ENCODE data around the gene WAC. TPM values are rescaled to one million over a fixed set of nuclear protein-coding genes. Genes with fewer than 3 reads are reported as not detected.
"Not testable (repeated sequence)": the region's sequence is repeated elsewhere in the genome, so short reads cannot be mapped to it uniquely, and the experiment has no call there.

WAC gene
- total RNA-seq, 2 experiments from 2014 or later, result 127 to 132 TPM

DNA sequence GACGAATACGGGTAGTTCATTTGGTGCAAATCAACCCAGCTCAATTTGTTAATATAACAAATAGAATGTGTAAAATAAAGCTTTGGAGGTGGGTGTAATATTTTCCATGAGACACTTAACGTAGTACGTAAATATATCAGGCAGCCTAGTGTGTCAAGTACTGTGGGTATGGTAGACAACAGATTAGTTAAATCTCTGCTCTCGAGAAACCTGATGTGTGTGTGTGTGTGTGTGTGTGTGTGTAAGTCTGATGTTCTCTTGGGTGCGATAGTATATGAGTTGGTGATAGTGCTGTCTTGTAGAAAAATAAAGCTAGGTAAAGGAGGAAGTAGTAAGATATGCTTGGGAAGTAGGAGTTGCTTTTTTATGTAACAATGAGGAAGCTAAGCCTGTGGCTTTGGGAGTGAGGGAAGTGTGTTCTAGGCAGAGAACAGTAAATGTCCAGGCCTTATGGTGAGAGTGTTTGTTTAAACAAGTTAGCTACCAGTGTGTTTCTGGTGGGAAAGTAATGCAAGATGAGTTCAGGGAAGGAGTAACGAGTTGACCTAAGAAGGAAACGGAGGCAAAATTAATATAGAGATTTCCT is 26.1 kb downstream of the WAC start:
- CTCF ChIA-PET, result no interaction called here
- POLR2A ChIA-PET, result no interaction called here

DNA sequence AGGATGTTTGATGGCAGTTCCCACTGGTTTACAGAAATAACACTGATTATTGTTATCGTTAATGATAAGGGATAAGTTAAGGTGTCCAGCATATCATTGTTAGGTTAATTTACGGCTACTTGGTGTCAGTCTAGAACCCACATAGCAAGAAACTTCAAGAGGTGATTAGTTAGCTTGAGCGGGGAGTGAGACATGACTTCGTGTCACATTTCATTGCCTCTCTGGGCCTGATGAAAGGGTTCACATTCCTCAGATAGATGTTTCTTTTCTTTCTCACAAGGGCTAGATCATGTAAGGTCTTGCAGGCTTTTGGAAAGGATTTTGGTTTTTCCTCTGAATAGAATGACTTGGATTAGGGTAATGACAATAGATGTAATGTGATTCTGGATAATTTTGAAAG is 26.7 kb downstream of the WAC start:
- ChIA-PET CTCF (no interaction called here), POLR2A (no interaction called here)

DNA sequence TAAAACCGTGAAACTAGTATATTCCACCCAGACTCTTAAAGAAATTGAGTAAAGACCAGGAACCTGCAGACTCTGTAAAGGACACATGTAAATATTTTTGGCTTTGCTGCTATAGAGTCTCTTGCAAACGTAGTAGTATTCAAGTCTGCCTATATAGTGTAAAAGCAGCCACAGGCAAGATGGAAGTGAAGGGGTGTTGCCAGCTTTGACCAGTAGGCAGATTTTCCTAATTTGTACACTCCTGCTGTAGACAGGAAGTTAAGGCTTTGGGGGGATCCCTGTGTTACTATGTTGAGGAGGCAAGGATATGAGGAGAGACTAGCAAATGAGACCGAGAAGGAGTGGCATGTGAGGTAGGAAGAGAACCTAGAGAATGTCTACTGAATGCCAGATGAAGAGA is 27.7 kb downstream of the WAC start:
- ChIA-PET POLR2A (no interaction called here), CTCF (no interaction called here)

DNA sequence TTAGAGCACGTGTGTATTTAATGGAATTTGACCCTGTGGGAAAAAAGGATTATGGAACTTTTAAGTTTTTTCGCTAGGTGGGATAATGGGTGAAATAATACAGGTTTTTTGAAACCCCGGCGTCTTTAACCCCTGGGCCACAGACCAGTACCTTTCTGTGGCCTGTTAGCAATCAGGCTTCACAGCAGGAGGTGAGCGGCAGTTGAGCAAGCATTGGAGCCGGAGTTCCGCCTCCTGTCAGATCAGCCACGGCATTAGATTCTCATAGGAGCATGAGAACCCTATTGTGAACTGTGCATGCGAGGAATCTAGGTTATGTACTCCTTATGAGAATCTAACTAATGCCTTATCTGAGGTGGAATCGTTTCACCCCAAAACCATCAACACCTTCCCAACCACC is 28.6 kb downstream of the WAC start:
- CTCF ChIA-PET, result no interaction called here
- POLR2A ChIA-PET, result no interaction called here

DNA sequence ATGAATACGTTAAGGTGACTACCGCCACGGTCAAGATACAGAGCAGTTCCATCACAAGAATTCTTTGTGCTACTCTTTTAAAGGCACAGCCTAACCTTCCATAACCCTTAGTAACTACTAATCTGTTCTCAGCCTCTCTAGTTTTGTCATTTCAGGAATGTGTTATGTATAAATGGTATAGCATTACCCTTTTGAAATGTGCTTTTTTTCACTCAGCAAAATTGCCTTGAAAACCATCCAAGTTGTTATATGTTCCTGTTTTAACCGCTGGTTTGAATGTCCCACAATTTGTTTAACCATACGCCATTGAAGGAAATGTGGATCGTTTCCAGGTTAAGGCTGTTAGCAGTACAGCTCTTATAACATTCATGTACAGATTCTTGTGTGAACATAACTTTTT is 32.0 kb downstream of the WAC start:
- ChIA-PET POLR2A (interaction anchor here (1.0 kb wide), 1 partner anchor 1411 kb away, joined by 4 read pairs; the partner anchor contains the start of gene YME1L1), CTCF (no interaction called here)

DNA sequence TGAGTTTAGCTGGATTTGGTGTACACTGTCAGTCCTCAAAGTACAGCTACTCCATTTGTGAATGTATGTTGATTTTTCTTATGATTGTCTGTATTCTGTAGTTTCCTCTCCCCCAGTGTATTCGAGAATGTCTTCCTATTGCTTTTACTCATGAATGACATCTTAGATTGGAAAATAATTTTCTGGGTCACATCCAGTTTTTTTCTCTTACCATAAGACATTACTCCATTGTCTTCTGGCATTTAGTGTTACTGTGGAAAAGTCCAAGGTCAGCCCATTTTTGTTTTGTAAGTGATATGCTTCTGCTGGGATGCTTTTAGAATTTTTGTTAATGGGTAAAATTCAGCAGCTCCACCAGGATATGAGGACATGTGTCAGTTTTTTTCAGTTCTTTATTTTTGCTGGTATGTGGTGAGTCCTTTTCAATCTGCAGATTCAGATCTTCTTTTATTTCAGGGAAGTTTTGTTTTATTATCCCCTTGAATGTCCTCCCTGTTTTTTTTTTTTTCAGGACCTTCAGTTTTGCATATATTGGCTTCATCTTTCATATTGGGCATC is 33.6 kb downstream of the WAC start:
- POLR2A ChIA-PET, result interaction anchor here (0.6 to 0.8 kb wide), 2 partner anchors 34 to 95 kb away, joined by 3 read pairs; partner anchors contain the start of gene WAC
- CTCF ChIA-PET, result interaction anchor here (0.5 kb wide), 1 partner anchor 237 kb away, joined by 3 read pairs; no protein-coding TSS in a partner anchor

DNA sequence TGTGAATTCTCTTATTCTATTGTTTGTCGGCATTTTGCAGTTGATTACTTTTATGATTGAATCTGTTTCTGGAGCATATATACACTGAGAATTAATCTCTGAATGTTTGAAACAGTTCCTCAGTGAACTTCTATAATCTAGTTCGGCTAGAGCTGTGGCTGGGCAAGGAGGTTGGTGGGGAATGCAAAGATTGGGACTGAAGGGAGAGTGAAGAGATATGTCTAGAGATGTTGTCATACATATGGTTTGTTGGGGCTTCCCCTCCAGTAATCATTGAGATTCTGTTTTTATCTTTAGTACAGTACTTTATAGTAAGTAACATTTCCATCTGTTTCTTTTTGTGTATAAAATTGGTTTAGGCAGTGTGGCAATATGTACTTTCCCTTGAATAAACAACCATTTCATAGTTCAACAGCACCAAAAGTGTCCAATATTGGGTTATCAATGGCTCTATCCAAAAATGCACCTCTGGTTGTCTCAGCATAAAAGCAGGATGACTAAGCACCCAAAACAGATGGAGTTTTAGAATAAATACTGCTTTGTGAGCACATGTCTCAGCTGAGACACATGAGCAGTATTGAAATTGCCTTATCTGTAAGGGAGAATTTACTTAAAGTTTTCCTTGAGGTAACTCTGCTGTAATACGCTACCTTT is 36.7 kb downstream of the WAC start:
- ChIA-PET POLR2A (interaction anchor here (0.5 kb wide), 1 partner anchor 31 kb away, joined by 5 read pairs; no protein-coding TSS in a partner anchor), CTCF (no interaction called here)

DNA sequence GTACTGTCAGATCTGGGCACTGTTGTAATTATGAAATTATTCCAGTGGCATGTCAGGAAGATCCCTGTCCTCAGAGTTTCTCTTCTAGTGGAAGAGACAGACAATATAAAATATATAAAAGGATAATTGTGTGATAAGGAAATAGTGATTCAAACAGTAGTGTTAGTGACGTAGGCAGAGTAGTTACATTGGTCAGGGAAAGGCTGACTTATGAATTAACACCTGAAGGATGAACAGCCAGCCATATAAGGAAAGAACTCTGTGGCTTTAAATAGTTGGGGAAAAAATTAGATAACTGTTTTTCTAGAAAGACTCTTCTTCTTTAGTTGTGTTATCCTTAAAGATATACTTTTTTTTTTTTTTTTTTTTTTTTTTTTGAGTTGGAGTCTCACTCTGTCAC is 37.7 kb downstream of the WAC start:
- POLR2A ChIA-PET, result no interaction called here
- CTCF ChIA-PET, result no interaction called here

DNA sequence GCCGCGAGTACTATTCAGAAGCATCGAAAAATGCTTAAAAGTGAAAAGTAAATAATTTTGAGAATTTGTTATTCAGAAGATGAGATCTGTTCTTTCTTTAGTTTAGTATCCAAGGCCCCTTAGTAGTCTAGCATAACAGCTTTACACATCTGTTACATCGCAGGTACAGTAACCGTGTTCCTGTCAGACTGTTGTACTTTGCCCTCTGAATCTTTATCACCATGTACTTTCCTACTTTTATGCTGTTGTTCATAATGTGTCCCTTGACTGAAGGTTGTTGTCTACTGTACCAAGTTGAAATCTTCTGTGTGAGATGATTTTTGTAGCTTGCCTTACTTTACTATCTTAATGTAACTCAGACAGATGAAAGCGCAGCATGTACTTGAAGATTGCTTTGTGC is 38.3 kb downstream of the WAC start:
- ChIA-PET CTCF (interaction anchor here (1.0 kb wide), 1 partner anchor 36 kb away, joined by 5 read pairs; no protein-coding TSS in a partner anchor), POLR2A (no interaction called here)

DNA sequence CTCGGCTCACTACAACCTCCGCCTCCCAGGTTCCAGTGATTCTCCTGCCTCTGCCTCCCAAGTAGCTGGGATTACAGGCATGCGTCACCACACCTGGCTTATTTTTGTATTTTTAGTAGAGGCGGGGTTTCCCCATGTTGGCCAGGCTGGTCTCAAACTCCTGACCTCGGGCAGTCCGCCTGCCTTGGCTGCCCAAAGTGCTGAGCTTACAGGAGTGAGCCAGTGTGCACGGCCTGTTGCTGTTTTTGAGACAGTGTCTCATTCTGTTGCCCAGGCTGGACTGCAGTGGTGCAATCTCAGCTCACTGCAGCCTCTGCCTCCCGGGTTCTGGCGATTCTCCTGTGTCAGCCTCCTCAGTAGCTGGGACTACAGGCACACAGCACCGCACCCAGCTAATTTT is 41.3 kb downstream of the WAC start:
- POLR2A ChIA-PET, CTCF ChIA-PET: not testable (repeated sequence)

DNA sequence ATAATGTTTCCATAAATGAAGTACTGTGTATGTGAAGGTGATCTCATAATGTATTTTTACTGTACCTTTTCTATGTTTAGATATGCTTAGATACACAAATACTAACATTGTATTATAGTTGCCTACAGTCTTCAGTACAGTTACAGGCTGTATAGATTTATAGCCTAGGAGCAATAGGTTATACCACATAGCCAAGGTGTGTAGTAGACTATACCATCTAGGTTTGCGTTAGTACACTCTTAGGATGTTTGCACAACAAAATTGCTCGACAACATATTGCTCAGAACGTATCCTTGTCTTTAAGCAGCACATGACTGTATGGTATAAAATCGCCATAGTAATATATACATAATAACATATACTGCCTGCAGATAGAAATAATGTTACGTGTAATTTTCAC is 42.9 kb downstream of the WAC start:
- ChIA-PET POLR2A (no interaction called here), CTCF (no interaction called here)

DNA sequence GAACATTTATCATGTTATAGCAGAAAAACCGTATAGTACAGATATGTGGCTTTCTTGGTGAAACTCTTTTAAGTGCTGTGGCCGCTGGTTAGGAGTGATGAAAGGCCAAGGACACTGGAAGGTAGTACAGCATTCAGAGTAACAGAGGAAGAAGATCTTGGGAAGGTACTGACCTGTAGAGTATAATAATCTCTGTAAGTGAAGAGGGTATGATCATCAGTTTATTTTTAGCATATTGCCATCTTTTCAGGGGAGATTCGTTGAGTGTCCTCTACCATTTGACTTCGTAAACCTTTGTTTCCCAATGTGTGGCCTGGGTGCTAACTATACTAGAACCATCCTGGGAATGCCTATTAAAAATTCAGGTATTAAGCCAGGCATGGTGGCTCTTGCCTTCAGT is 44.6 kb downstream of the WAC start:
- CTCF ChIA-PET, result no interaction called here
- POLR2A ChIA-PET, result no interaction called here

DNA sequence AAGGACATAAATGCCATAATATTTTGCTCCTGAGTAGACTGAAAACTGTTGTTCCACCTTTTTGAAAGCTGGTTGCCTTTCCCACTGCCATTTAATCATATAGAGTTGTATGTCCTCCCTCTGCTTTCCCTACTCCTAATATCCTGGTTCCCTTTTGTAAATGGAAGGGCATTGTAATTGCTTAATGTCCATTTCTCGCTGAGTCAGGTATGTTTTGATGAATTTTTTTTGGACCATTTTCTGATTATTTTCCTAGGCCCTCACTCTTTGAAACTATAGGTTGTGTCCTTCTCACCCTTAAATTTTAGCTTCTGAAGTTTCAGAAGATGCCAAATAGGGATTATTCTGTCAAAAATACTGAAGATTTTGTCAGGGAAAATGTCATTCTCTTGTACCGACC is 45.5 kb downstream of the WAC start:
- ChIA-PET POLR2A (interaction anchor here (0.6 kb wide), 1 partner anchor 101 kb away, joined by 3 read pairs; no protein-coding TSS in a partner anchor), CTCF (no interaction called here)

DNA sequence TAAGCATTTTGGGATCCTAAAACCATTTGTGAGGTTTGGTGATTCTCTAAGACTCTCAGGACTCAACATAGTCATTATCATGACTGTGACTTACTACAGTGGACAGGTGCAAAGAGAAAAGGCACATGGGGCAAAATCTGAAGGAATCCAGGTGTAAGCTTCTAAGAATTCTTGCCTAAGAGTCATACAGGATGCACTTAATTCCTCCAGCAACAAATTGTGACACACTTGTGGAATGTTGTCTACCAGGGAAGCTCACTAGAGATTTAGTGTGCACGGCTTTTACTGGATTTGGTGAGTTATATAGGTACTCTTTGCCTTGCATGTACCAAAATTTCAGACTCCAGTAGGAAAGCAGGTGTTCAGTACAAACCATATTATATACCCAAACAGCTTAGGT is 47.9 kb downstream of the WAC start:
- ChIA-PET POLR2A (no interaction called here), CTCF (no interaction called here)

DNA sequence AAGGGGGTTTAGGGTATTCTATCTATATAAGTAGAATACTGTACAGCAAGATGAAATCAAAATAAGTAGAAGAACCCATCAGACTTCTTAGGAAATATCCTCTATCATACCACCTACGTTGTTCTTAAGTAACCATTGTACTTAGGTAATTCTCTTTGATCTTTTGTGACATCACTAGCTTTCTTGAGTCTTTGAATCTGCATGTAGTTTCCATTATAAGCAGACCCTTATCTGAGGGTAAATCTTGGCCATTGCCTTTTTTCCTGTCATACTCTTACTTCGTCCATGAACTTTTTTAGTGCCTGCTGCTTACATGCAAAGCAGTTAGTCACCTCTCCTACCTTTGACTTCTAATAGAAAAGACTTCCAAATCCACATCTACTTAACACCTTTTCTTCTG is 49.0 kb downstream of the WAC start:
- ChIA-PET POLR2A (no interaction called here), CTCF (no interaction called here)

DNA sequence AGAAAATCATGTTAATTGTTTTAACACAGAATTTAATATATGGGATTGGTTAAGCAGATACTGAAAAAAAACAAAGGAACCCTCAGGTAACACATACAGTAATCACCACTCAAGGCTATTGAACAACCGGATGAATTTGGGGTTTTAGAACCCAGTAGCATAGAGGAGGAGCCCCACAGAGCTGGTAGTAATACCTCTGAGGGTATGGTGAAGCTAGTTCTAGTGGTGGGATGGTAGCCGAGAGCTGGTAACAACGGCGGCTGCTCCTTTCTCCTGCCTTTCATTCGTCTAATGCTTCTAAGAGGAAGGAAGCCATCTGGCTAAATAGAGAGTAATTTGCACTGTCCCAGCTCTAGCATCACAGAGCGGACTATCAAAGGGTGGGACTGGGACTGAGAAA is 52.2 kb downstream of the WAC start:
- ChIA-PET POLR2A (no interaction called here), CTCF (no interaction called here)

DNA sequence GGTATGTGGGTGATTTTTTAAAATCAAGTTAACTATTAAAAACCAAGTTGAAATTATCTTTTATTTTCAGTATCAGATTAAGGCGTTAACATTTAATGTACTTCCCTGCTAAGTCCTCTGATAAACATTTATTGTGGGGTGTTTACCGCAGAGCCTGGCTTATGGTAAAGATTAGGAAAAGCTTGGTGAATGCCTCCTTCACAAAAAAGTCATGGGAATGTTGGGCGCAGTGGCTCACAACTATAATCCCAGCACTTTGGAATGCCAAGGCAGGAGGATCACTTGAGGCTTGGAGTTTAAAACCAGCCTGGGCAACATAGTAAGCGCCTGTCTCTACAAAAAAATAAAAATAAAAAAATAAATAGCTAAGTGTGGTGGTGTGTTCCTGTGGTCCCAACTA is 53.3 kb downstream of the WAC start:
- ChIA-PET CTCF (no interaction called here), POLR2A (no interaction called here)

DNA sequence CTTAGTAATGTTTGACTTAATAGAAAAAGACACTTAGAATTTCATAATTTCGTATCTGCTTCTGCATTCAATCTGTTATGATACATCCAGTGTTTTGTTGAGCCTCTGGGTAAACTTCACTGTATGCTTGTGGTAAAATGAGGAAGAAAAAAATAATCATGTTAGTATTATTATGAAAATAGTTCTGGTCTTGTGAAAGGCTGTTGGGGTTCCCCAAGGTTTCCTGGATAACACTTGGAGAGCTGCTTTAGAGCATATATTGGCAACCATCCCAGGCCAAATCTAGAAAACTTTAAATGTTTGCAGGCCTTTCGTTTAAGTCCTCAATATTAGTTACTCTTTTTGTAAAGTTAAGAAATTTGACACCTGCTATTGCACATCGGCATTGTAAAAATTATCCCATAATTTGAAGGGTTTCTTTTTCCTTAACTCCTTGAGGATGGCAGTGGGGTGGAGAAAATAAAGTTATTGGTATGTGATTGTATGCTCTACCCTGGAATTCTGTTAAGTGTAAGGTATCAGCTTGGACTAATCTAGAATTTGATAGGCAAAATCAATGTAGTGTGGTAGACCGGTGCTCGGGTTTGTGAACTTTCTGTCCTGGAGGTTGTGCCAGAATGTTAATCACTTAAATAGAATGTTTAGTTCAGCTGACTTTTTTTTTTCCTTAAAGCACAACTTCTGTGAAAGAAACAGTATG is 54.5 kb downstream of the WAC start:
- ChIA-PET POLR2A (no interaction called here), CTCF (no interaction called here)

DNA sequence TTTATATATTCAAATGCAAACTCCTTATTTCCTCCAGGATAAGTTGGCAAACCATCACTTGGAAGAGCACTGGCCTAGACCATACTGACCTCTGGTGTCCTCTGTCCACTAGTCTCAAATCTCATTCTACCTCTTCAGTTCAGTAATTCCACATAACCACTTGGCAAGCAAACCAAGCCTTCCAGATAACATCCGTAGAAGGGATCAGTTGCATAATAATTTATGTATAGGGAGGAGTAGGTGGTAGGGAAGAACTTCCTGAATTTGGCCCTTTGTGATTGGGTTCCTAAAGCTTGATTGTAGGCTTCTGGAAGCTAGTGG is 55.0 kb downstream of the WAC start:
- ChIA-PET CTCF (no interaction called here), POLR2A (no interaction called here)

DNA sequence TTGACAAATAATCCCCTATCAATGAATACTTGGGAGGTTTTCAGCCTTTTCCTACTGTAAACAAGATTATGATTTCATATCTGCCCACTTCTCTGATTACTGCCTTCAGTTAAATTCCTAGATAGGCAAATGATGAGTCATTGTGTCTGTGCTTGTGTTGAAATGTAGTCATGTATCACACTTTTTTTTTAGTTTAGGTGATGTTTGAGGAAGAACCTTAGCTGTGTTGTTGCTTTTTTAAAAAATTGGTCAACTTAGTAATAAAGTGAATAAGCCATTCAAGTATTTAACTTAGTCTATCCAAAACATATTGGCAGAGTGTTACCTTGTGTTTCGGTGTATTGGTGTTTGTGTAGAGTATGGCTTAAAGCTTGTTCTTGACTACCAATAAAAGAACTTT is 60.0 kb downstream of the WAC start:
- POLR2A ChIA-PET, result no interaction called here
- CTCF ChIA-PET, result no interaction called here

DNA sequence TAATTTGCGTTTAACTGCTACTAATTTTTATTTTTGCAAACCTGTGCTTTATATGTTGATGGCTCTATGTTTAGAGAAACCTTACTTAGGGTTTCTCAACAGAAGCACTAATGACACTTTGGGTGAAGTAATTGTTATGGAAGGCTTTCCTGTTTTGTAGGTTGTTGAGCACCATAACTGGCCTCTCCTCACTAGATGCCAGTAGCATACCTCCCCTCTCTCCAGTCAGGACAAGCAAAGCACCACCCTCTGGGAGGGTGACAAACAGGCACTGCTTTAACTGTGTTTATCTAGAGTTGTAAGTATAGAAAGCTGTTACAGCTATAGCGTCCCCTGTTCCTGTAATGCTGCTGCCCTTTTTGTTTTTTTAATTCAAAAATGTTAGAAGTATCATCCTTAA is 60.9 kb downstream of the WAC start:
- CTCF ChIA-PET, result no interaction called here
- POLR2A ChIA-PET, result no interaction called here
